Effector memory CD8-positive, alpha-beta T cell (primary cell): ENCODE measurements around the gene TCEA2.
A peak's percentile ranks its signal among the peaks of the same experiment; 100 is the strongest.

Experiments used
- ATAC-seq: fragments of 150-1000 bp; cut with Tn5 transposase; replicated peaks from 2 replicates; pipeline ENCODE4 v1.10.0; 2021; ENCODE audit warnings: mild to moderate bottlenecking, moderate library complexity
- DNase-seq, 3 experiments: peaks; one replicate each; pipeline ENCODE4 v3.0.0; 2021
- H3K27ac Mint-ChIP-seq, 2 donors: one replicate each; pipeline ENCODE4 v1.8.0; 2022; ENCODE audit warnings: mild to moderate bottlenecking in 2 of 2, mixed read lengths in 2 of 2, moderate library complexity in 2 of 2
- H3K27me3 Mint-ChIP-seq, 2 donors: one replicate each; pipeline ENCODE4 v1.8.0; 2022; ENCODE audit warnings: mixed read lengths in 2 of 2
- H3K36me3 Mint-ChIP-seq: one replicate; pipeline ENCODE4 v1.8.0; 2022; ENCODE audit warnings: mild to moderate bottlenecking, moderate library complexity, mixed read lengths; ENCODE audit not compliant: insufficient read depth
- H3K4me1 Mint-ChIP-seq, 2 donors: one replicate each; pipeline ENCODE4 v1.8.0; 2022; ENCODE audit warnings: low read depth in 2 of 2, mixed read lengths in 2 of 2
- H3K4me3 Mint-ChIP-seq, 2 donors: one replicate each; pipeline ENCODE4 v1.8.0; 2022; ENCODE audit warnings: mild to moderate bottlenecking in 2 of 2, mixed read lengths in 2 of 2, moderate library complexity in 2 of 2
- H3K9me3 Mint-ChIP-seq, 2 donors: one replicate each; pipeline ENCODE4 v1.8.0; 2022; ENCODE audit warnings: mixed read lengths in 2 of 2

The TCEA2 gene

GRCh38 chr20:64077541-64077875, 14.5 kb downstream of the TCEA2 start:
- Mint-ChIP-seq H3K4me1 (peaks cover 22 to 42% of the 10 kb centered on the region in 2 donors), H3K36me3 (peaks cover 40% of the 10 kb centered on the region), H3K27ac (peak overlapping the region; percentile 87 to 90), H3K4me3 (peak overlapping the region; percentile 92 to 95), H3K9me3 (no peaks in the 10 kb centered on the region), H3K27me3 (no peaks in the 10 kb centered on the region)
- ATAC-seq (no peak), DNase-seq (no peak)

GRCh38 chr20:64077876-64078551, 15.0 kb downstream of the TCEA2 start:
- peak; percentile 58 to 67 (median 61) for DNase-seq
- no peaks in the 10 kb centered on the region for H3K9me3 Mint-ChIP-seq
- peak overlapping the region; percentile 87 to 90 for H3K27ac Mint-ChIP-seq
- H3K4me3 Mint-ChIP-seq: peak overlapping the region; percentile 92 to 95
- peaks cover 26 to 43% of the 10 kb centered on the region in 2 donors for H3K4me1 Mint-ChIP-seq
- H3K27me3 Mint-ChIP-seq: no peaks in the 10 kb centered on the region
- ATAC-seq: peak; percentile 61
- H3K36me3 Mint-ChIP-seq: peaks cover 40% of the 10 kb centered on the region

GRCh38 chr20:64078934-64079272, 15.9 kb downstream of the TCEA2 start:
- Mint-ChIP-seq H3K36me3 (peaks cover 35% of the 10 kb centered on the region), H3K27me3 (no peaks in the 10 kb centered on the region), H3K4me1 (peaks cover 30 to 46% of the 10 kb centered on the region in 2 donors), H3K4me3 (peak overlapping the region; percentile 92 to 95), H3K27ac (peak overlapping the region; percentile 87 to 90), H3K9me3 (no peaks in the 10 kb centered on the region)
- DNase-seq (no peak), ATAC-seq (no peak)

- H3K27ac Mint-ChIP-seq: peak within 1 kb of the TSS; percentile 87 to 91
- DNase-seq: peak; percentile 56 to 60 (median 56)
- H3K4me1 Mint-ChIP-seq: peaks cover 30 to 49% of the 10 kb centered on the region in 2 donors
- H3K27me3 Mint-ChIP-seq: no peaks in the 10 kb centered on the region
- peaks cover 31% of the 10 kb centered on the region for H3K36me3 Mint-ChIP-seq
- H3K9me3 Mint-ChIP-seq: no peaks in the 10 kb centered on the region
- ATAC-seq: peak; percentile 26
- peak within 1 kb of the TSS; percentile 92 to 95 for H3K4me3 Mint-ChIP-seq
These were observed 16.4 kb downstream of the TCEA2 start, which contains the start of gene RGS19 for GRCh38 chr20:64079273-64080012. TSS of gene RGS19 (minus strand) at chr20:64079518. CDS start at chr20:64076886, 2,632 bp downstream.

- peak; percentile 56 to 64 (median 63) for DNase-seq
- peak within 1 kb of the TSS; percentile 87 to 91 for H3K27ac Mint-ChIP-seq
These were observed 17.2 kb downstream of the TCEA2 start, which contains the start of gene OPRL1 for GRCh38 chr20:64080013-64080812. TSS of gene OPRL1 (plus strand) at chr20:64080082. CDS start at chr20:64092721, 12,639 bp downstream.

GRCh38 chr20:64080813-64081623, 18.0 kb downstream of the TCEA2 start:
- DNase-seq: no peak
- Mint-ChIP-seq H3K4me1 (peaks cover 30 to 43% of the 10 kb centered on the region in 2 donors), H3K27ac (peak overlapping the region; percentile 79 to 91), H3K4me3 (peak overlapping the region; percentile 74 to 80), H3K27me3 (no peaks in the 10 kb centered on the region), H3K9me3 (no peaks in the 10 kb centered on the region), H3K36me3 (peaks cover 22% of the 10 kb centered on the region)
- no peak for ATAC-seq

More at GRCh38 chr20:64080013-64080812, 17.2 kb downstream of the TCEA2 start, which contains the start of gene OPRL1:
- H3K27me3 Mint-ChIP-seq: no peaks in the 10 kb centered on the region
- H3K4me1 Mint-ChIP-seq: peaks cover 30 to 49% of the 10 kb centered on the region in 2 donors
- H3K36me3 Mint-ChIP-seq: peaks cover 30% of the 10 kb centered on the region
- no peaks in the 10 kb centered on the region for H3K9me3 Mint-ChIP-seq
- ATAC-seq: peak; percentile 63
- peak within 1 kb of the TSS; percentile 92 to 95 for H3K4me3 Mint-ChIP-seq

DNA sequence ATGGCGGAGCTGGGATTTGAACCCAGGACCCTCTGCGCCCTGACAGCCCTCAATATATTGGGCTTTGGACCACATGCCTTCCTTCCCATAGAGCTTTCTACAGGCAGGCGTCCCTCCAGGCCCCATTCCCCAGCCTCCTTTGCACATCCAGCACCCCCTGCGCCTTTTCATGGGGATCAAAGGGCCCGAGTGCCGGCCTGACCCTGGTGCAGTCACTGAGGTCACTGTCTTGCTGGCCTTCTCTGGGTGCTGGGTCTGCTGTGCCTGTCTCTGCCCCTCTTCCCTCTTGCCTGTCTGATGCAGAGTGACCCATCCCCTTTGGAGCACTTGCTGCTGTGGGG, 18.6 kb downstream of the TCEA2 start:
- Mint-ChIP-seq H3K4me3 (peak overlapping the region in 1 of 2 donors; percentile 80), H3K4me1 (peaks cover 30 to 43% of the 10 kb centered on the region in 2 donors), H3K36me3 (peaks cover 16% of the 10 kb centered on the region), H3K27me3 (no peaks in the 10 kb centered on the region), H3K9me3 (no peaks in the 10 kb centered on the region), H3K27ac (peak overlapping the region; percentile 72)
- DNase-seq: no peak
- ATAC-seq: no peak

DNA sequence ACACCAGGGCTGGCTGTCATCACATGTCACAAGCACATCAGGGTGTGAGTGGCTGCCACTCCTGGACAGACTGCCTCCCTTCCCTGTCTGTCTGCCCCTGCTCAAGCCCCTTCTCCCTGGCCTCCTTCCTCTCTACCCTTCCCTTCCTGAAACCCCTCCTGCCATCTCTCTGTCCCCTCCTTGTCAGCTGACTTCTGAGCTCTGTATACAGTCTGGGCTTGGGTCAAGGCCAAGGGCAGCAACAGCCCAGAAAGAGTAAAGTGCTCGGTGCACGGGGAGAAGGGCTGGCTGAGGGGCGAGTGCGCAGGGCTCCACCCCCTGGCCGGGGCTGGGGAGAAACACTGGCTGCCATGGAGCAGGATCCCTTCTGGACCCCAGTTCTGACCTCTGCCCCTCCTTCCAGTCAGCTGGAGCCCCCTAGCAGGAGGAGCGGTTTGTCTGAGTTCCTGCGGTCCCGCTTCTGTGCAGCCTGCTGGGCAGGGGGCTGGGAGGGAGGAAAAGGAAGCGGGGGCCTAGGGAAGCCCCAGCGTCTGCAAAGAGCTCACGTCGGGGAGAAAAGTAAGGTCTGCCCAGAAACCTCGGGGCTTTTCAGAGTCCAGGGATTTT, 19.2 kb downstream of the TCEA2 start:
- Mint-ChIP-seq H3K4me1 (peaks cover 28 to 40% of the 10 kb centered on the region in 2 donors), H3K27me3 (no peaks in the 10 kb centered on the region), H3K4me3 (peak overlapping the region; percentile 80), H3K9me3 (no peaks in the 10 kb centered on the region), H3K27ac (peak overlapping the region; percentile 72), H3K36me3 (peaks cover 16% of the 10 kb centered on the region)
- no peak for ATAC-seq
- DNase-seq: no peak

DNA sequence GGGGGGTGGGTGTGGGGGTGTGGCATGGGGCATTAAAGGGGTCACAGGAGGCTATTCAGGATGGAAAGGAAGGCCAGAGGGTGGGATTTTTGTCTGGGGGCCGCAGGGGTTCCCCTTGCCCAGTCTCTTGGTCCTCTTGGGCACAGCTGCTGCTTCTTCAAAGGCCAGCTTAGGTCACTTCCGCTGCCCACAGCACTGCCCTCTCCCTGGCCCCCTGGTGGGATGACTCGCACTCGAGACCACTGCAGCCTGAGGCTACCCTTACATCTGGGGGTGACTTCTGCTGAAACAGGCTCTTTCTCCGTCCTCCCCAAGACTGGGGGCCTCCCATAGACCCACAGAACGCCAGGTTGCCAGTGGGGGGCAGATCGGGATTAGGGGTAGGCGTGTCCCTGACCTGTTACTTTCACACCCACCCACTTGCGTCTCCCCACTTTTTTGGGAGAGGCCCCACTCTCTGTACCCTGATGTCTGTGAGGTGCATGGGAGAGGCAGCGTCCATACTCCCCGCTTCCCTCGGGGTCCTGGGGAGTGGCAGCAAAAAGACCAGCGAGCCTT, 19.9 kb downstream of the TCEA2 start:
- Mint-ChIP-seq H3K36me3 (peaks cover 13% of the 10 kb centered on the region), H3K27me3 (no peaks in the 10 kb centered on the region), H3K9me3 (no peaks in the 10 kb centered on the region), H3K27ac (peak overlapping the region in 1 of 2 donors; percentile 72), H3K4me3 (peak overlapping the region; percentile 80), H3K4me1 (peaks cover 26 to 34% of the 10 kb centered on the region in 2 donors)
- ATAC-seq: no peak
- DNase-seq: no peak

- H3K4me1 Mint-ChIP-seq: peaks cover 26 to 31% of the 10 kb centered on the region in 2 donors
- DNase-seq: peak; percentile 48 to 53 (median 51)
- no peaks in the 10 kb centered on the region for H3K27me3 Mint-ChIP-seq
- peaks cover 12% of the 10 kb centered on the region for H3K36me3 Mint-ChIP-seq
- peak overlapping the region in 1 of 2 donors; percentile 38 for H3K27ac Mint-ChIP-seq
- H3K4me3 Mint-ChIP-seq: peak overlapping the region; percentile 80
- ATAC-seq: peak; percentile 34
- H3K9me3 Mint-ChIP-seq: no peaks in the 10 kb centered on the region
These were observed 20.4 kb downstream of the TCEA2 start for GRCh38 chr20:64083378-64083803.

GRCh38 chr20:64083804-64084684, 21.0 kb downstream of the TCEA2 start, which contains the start of gene LKAAEAR1:
TSS of gene LKAAEAR1 (minus strand) at chr20:64084398. CDS start at chr20:64084219, 179 bp downstream.
- Mint-ChIP-seq H3K4me3 (peak within 1 kb of the TSS; percentile 84 to 85), H3K27me3 (peaks cover 0 to 6% of the 10 kb centered on the region in 2 donors), H3K4me1 (peaks cover 26 to 29% of the 10 kb centered on the region in 2 donors), H3K9me3 (no peaks in the 10 kb centered on the region), H3K36me3 (peaks cover 8% of the 10 kb centered on the region), H3K27ac (peak within 1 kb of the TSS in 1 of 2 donors; percentile 38)
- ATAC-seq (no peak), DNase-seq (no peak)
